Gastroesophageal sphincter (tissue), 4 donors: ENCODE results near the gene PIK3C2G. TPM values are rescaled to one million over a fixed set of nuclear protein-coding genes. Genes with fewer than 3 reads are reported as not detected.

Experiments
- ATAC-seq: fragments of 150-250 bp; one replicate; pipeline ENCODE4 v1.9.1; 2016; ENCODE audit warnings: mild to moderate bottlenecking, moderate library complexity
- H3K27ac ChIP-seq, 4 donors: fragments of 200-600 bp; sonication (generic) in 3 of 4; 1 replicate in 3 of 4; 2 replicates in 1 of 4; pipeline ENCODE4 v1.5.1; 2016 to 2019
- H3K27me3 ChIP-seq: fragments of 200-600 bp; sonication (generic); one replicate; pipeline ENCODE4 v1.5.1; 2019
- H3K36me3 ChIP-seq, 2 donors: fragments of 200-600 bp; sonication (generic); one replicate each; pipeline ENCODE4 v1.5.1; 2019; ENCODE audit warnings: control low read depth in 1 of 2
- H3K4me1 ChIP-seq, 3 donors: fragments of 200-600 bp; sonication (generic); 1 replicate in 2 of 3; 2 replicates in 1 of 3; pipeline ENCODE4 v1.5.1; 2016 to 2019; ENCODE audit warnings: control low read depth in 2 of 3
- H3K4me3 ChIP-seq, 2 donors: fragments of 200-600 bp; sonication (generic); one replicate each; pipeline ENCODE4 v1.5.1; 2019; ENCODE audit warnings: mild to moderate bottlenecking in 1 of 2, moderate library complexity in 1 of 2
- H3K9me3 ChIP-seq, 3 donors: fragments of 200-600 bp; sonication (generic); one replicate each; pipeline ENCODE4 v1.5.1; 2017 to 2019; ENCODE audit warnings: control low read depth in 2 of 3
- CTCF ChIP-seq, 4 experiments: fragments of 200-600 bp in 2 of 4; fragments of 450-650 bp in 2 of 4; sonication (generic) in 1 of 4; IDR thresholded peaks; one replicate each; pipeline ENCODE4 v1.5.1; 2017 to 2019; ENCODE audit warnings: antibody characterized with exemption in 4 of 4, mild to moderate bottlenecking in 2 of 4, moderate library complexity in 2 of 4
- EP300 ChIP-seq: sonication (generic); formaldehyde crosslinking; IDR thresholded peaks from one replicate; pipeline ENCODE4 v1.6.1; 2017; ENCODE audit warnings: antibody characterized with exemption, mild to moderate bottlenecking
- POLR2A ChIP-seq, 2 donors: fragments of 450-650 bp; IDR thresholded peaks; one replicate each; pipeline ENCODE4 v1.6.1; 2017; ENCODE audit warnings: antibody characterized with exemption in 2 of 2, mild to moderate bottlenecking in 2 of 2, moderate library complexity in 1 of 2
- POLR2AphosphoS5 ChIP-seq: sonication (generic); formaldehyde crosslinking; IDR thresholded peaks from one replicate; pipeline ENCODE4 v1.6.1; 2017; ENCODE audit warnings: antibody characterized with exemption
- WGBS, 2 donors: methylation state at CpG; one replicate each; pipeline ENCODE4 v1.1.5; 2018; ENCODE audit warnings: low coverage in 1 of 2; 5-methylcytosine and 5-hydroxymethylcytosine counted together
- total RNA-seq, 4 donors: library from RNA; depleted of rRNA; stranded (reverse); fragments of >200 nt; gene quantifications; one replicate each; pipeline ENCODE4 v1.1.0, GENCODE V29; 2016

The PIK3C2G gene
- total RNA-seq, 4 donors from 2014 or later: 0.40 to 0.79 (median 0.69) TPM; not detected in 1

GRCh38 chr12:18629445-18629844 lies 368.1 kb downstream of the PIK3C2G start:
- Histone ChIP-seq H3K27ac (no peak overlapping the region), H3K4me1 (no peaks in the 10 kb centered on the region), H3K9me3 (no peaks in the 10 kb centered on the region), H3K36me3 (no peaks in the 10 kb centered on the region), H3K4me3 (no peak overlapping the region), H3K27me3 (no peaks in the 10 kb centered on the region)
- 89 to 100% methylated on average over 2 of the region's 2 CpGs for WGBS, 2 donors
- no peak for ATAC-seq
- TF ChIP-seq EP300 (no peak), POLR2A (IDR thresholded peaks at IDR 0.05) (no peak), POLR2AphosphoS5 (no peak), CTCF (IDR thresholded peaks at IDR 0.05) (no peak)

- ATAC-seq: no peak
- 91% methylated on average over 1 of the region's 1 CpG; no CpG with 5 or more reads in 1 of the 2 donors for WGBS, 2 donors
Measured at GRCh38 chr12:18629916-18630315, 368.6 kb downstream of the PIK3C2G start.

GRCh38 chr12:18631339-18631738 lies 370.0 kb downstream of the PIK3C2G start:
- WGBS, 2 donors: 87 to 93% methylated on average over 3 to 5 of the region's 5 CpGs
- H3K9me3 ChIP-seq: no peaks in the 10 kb centered on the region
- no peak for TF ChIP-seq POLR2AphosphoS5
- no peak for TF ChIP-seq EP300
- no peak for TF ChIP-seq CTCF (IDR thresholded peaks at IDR 0.05)
- no peak for TF ChIP-seq POLR2A (IDR thresholded peaks at IDR 0.05)
- no peaks in the 10 kb centered on the region for H3K27me3 ChIP-seq
- no peak for ATAC-seq
- H3K27ac ChIP-seq: no peak overlapping the region
- H3K4me1 ChIP-seq: no peaks in the 10 kb centered on the region
- H3K36me3 ChIP-seq: no peaks in the 10 kb centered on the region
- H3K4me3 ChIP-seq: no peak overlapping the region

More at GRCh38 chr12:18629916-18630315, 368.6 kb downstream of the PIK3C2G start:
- no peak for TF ChIP-seq EP300
- TF ChIP-seq POLR2AphosphoS5: no peak
- TF ChIP-seq CTCF (IDR thresholded peaks at IDR 0.05): no peak
- TF ChIP-seq POLR2A (IDR thresholded peaks at IDR 0.05): no peak
- no peaks in the 10 kb centered on the region for H3K9me3 ChIP-seq
- H3K27ac ChIP-seq: no peak overlapping the region
- no peak overlapping the region for H3K4me3 ChIP-seq
- no peaks in the 10 kb centered on the region for H3K27me3 ChIP-seq
- no peaks in the 10 kb centered on the region for H3K36me3 ChIP-seq
- H3K4me1 ChIP-seq: no peaks in the 10 kb centered on the region

GRCh38 chr12:18632848-18633247 lies 371.5 kb downstream of the PIK3C2G start:
- H3K36me3 ChIP-seq: no peaks in the 10 kb centered on the region
- no peaks in the 10 kb centered on the region for H3K9me3 ChIP-seq
- ATAC-seq: no peak
- H3K4me3 ChIP-seq: no peak overlapping the region
- TF ChIP-seq POLR2AphosphoS5 (no peak), POLR2A (IDR thresholded peaks at IDR 0.05) (no peak), CTCF (IDR thresholded peaks at IDR 0.05) (no peak)
- no peaks in the 10 kb centered on the region for H3K4me1 ChIP-seq
- H3K27me3 ChIP-seq: no peaks in the 10 kb centered on the region
- WGBS, 2 donors: 70 to 100% methylated on average over 2 of the region's 2 CpGs
- no peak overlapping the region for H3K27ac ChIP-seq

- Histone ChIP-seq H3K36me3 (no peaks in the 10 kb centered on the region), H3K4me3 (no peak overlapping the region), H3K9me3 (no peaks in the 10 kb centered on the region), H3K4me1 (no peaks in the 10 kb centered on the region), H3K27me3 (no peaks in the 10 kb centered on the region), H3K27ac (no peak overlapping the region)
- TF ChIP-seq POLR2AphosphoS5 (no peak), CTCF (IDR thresholded peaks at IDR 0.05) (no peak)
- ATAC-seq: no peak
- 63 to 94% methylated on average over 2 to 3 of the region's 4 CpGs for WGBS, 2 donors
Measured at GRCh38 chr12:18634382-18634781, 373.1 kb downstream of the PIK3C2G start.
